H1 (cell line): Measurements from ENCODE around the gene COL5A3. TPM values are rescaled to one million over a fixed set of nuclear protein-coding genes. Genes with fewer than 3 reads are reported as not detected.

Experiments used
- CTCF ChIA-PET: fragments of 300-600 bp; sonication (Branson Sonifier 250); formaldehyde crosslinking; loops from one replicate; lab custom pipeline; 2021; ENCODE audit not compliant: partially characterized antibody; lab: Charles Lee
- POLR2A ChIA-PET: fragments of 300-600 bp; sonication (Branson Sonifier 250); formaldehyde crosslinking; loops from one replicate; lab custom pipeline; 2021; ENCODE audit warnings: inconsistent platforms; ENCODE audit not compliant: partially characterized antibody; lab: Charles Lee
- DNase-seq, 2 experiments: peaks; one replicate each; pipeline versions ENCODE4 v3.0.0 to v3.0.0-alpha.2; 2010 to 2022; ENCODE audit warnings: low spot score in 2 of 2, low read depth in 1 of 2, mixed read lengths in 1 of 2
- FAIRE-seq: peaks from 2 replicates; lab custom pipeline; 2011; peaks lifted over from hg19 to GRCh38; lab: Jason Lieb, UNC
- H2AFZ ChIP-seq: 2 replicates; pipeline ENCODE4 v1.8.1; 2012; ENCODE audit warnings: low read length, inconsistent platforms
- H2AK5ac ChIP-seq: 2 replicates; pipeline ENCODE4 v1.6.1; 2013; ENCODE audit warnings: low read depth, low read length
- H2BK120ac ChIP-seq: replicated peaks from 2 replicates; pipeline ENCODE3; 2013; ENCODE audit warnings: low read depth, low read length, inconsistent platforms
- H2BK12ac ChIP-seq: 2 replicates; pipeline ENCODE4 v1.6.1; 2013; ENCODE audit warnings: low read depth, low read length
- H2BK15ac ChIP-seq: 2 replicates; pipeline ENCODE4 v1.6.1; 2013; ENCODE audit warnings: low read length
- H2BK20ac ChIP-seq: 2 replicates; pipeline ENCODE4 v1.6.1; 2013; ENCODE audit warnings: low read length
- H2BK5ac ChIP-seq: 2 replicates; pipeline ENCODE4 v1.6.1; 2013; ENCODE audit warnings: low read depth, low read length
- H3K14ac ChIP-seq: 2 replicates; pipeline ENCODE4 v1.6.1; 2013; ENCODE audit warnings: inconsistent platforms; ENCODE audit not compliant: insufficient read length
- H3K18ac ChIP-seq: 2 replicates; pipeline ENCODE4 v1.6.1; 2013; ENCODE audit warnings: low read length; ENCODE audit errors: extremely low read depth
- H3K23ac ChIP-seq: 2 replicates; pipeline ENCODE4 v1.6.1; 2013; ENCODE audit warnings: inconsistent platforms; ENCODE audit not compliant: insufficient read length
- H3K23me2 ChIP-seq: 2 replicates; pipeline ENCODE4 v1.6.1; 2013; ENCODE audit warnings: low read depth, low read length
- H3K27ac ChIP-seq: 2 replicates; pipeline ENCODE4 v1.6.1; 2011; ENCODE audit warnings: low read depth, low read length, inconsistent platforms
- H3K27me3 ChIP-seq, 4 experiments: replicated peaks in 1 of 4; 1 replicate in 1 of 4; 2 replicates in 3 of 4; pipeline versions ENCODE4 v1.6.1 to v1.8.1; 2011 to 2013; ENCODE audit warnings: low read length in 3 of 4, mild to moderate bottlenecking in 3 of 4, inconsistent platforms in 2 of 4, mixed read lengths in 2 of 4, moderate library complexity in 1 of 4; ENCODE audit not compliant: control insufficient read depth in 3 of 4, insufficient read depth in 3 of 4; ENCODE audit errors: extremely low read depth in 1 of 4
- H3K36me3 ChIP-seq, 4 experiments: 2 replicates each; pipeline versions ENCODE4 v1.6.1 to v1.8.1; 2011 to 2013; ENCODE audit warnings: mild to moderate bottlenecking in 4 of 4, low read length in 3 of 4, moderate library complexity in 2 of 4, control low read depth in 1 of 4, inconsistent platforms in 1 of 4; ENCODE audit not compliant: insufficient read depth in 4 of 4, control insufficient read depth in 2 of 4
- H3K4ac ChIP-seq: replicated peaks from 2 replicates; pipeline ENCODE3; 2013; ENCODE audit warnings: low read length, low read depth, mixed read lengths, inconsistent platforms; ENCODE audit not compliant: insufficient read length
- H3K4me1 ChIP-seq, 4 experiments: replicated peaks in 1 of 4; 1 replicate in 1 of 4; 2 replicates in 3 of 4; pipeline versions ENCODE4 v1.6.1 to v1.8.1; 2011 to 2013; ENCODE audit warnings: low read length in 3 of 4, inconsistent platforms in 2 of 4, mixed read lengths in 1 of 4; ENCODE audit not compliant: insufficient read depth in 4 of 4, control insufficient read depth in 3 of 4
- H3K4me2 ChIP-seq, 2 experiments: 2 replicates each; pipeline versions ENCODE4 v1.6.1 to v1.8.1; 2011 to 2013; ENCODE audit warnings: low read depth in 2 of 2, low read length in 2 of 2, control low read depth in 1 of 2, inconsistent platforms in 1 of 2, mild to moderate bottlenecking in 1 of 2; ENCODE audit not compliant: insufficient read depth in 1 of 2
- H3K4me3 ChIP-seq, 4 experiments: fragments of 200-600, 300-600 bp in 1 of 4; sonication (generic), shearing (Covaris generic), sonication (Bioruptor Twin) in 1 of 4; 2 replicates each; pipeline versions ENCODE4 v1.5.1 to v1.8.1; 2011 to 2016; ENCODE audit warnings: low read length in 4 of 4, low read depth in 3 of 4, control low read depth in 2 of 4, inconsistent platforms in 2 of 4, mild to moderate bottlenecking in 2 of 4, mixed read lengths in 1 of 4, moderate library complexity in 1 of 4; ENCODE audit not compliant: insufficient read depth in 2 of 4; ENCODE audit errors: extremely low read depth in 1 of 4
- H3K56ac ChIP-seq: replicated peaks from 2 replicates; pipeline ENCODE3; 2013; ENCODE audit warnings: low read depth, mild to moderate bottlenecking, mixed read lengths, low read length, inconsistent platforms; ENCODE audit not compliant: insufficient read length
- H3K79me1 ChIP-seq: 2 replicates; pipeline ENCODE4 v1.6.1; 2013; ENCODE audit warnings: low read depth, low read length, control low read depth
- H3K79me2 ChIP-seq, 2 experiments: 2 replicates each; pipeline versions ENCODE4 v1.6.1 to v1.8.1; 2012 to 2013; ENCODE audit warnings: low read length in 2 of 2, mild to moderate bottlenecking in 2 of 2, inconsistent platforms in 1 of 2; ENCODE audit not compliant: insufficient read depth in 2 of 2, control insufficient read depth in 1 of 2
- H3K9ac ChIP-seq, 4 experiments: replicated peaks in 1 of 4; 1 replicate in 1 of 4; 2 replicates in 3 of 4; pipeline versions ENCODE4 v1.6.1 to v1.8.1; 2011 to 2013; ENCODE audit warnings: low read depth in 3 of 4, low read length in 3 of 4, control low read depth in 2 of 4, mild to moderate bottlenecking in 2 of 4, moderate library complexity in 2 of 4, inconsistent platforms in 1 of 4; ENCODE audit errors: extremely low read depth in 1 of 4
- H3K9me3 ChIP-seq, 2 experiments: 2 replicates each; pipeline versions ENCODE4 v1.6.1 to v1.8.1; 2012 to 2013; ENCODE audit warnings: mild to moderate bottlenecking in 2 of 2, moderate library complexity in 2 of 2, control low read depth in 1 of 2, inconsistent platforms in 1 of 2, low read depth in 1 of 2, low read length in 1 of 2, mixed read lengths in 1 of 2; ENCODE audit not compliant: insufficient read depth in 2 of 2
- H4K20me1 ChIP-seq, 2 experiments: replicated peaks in 1 of 2; 2 replicates each; pipeline versions ENCODE3 to v1.8.1; 2011 to 2013; ENCODE audit warnings: inconsistent platforms in 2 of 2, low read length in 2 of 2, mild to moderate bottlenecking in 1 of 2; ENCODE audit not compliant: insufficient read depth in 2 of 2, control insufficient read depth in 1 of 2
- H4K5ac ChIP-seq: 2 replicates; pipeline ENCODE4 v1.6.1; 2013; ENCODE audit warnings: low read length, low read depth, mixed read lengths, inconsistent platforms; ENCODE audit not compliant: insufficient read length
- H4K8ac ChIP-seq: 2 replicates; pipeline ENCODE4 v1.8.0; 2013; ENCODE audit warnings: mild to moderate bottlenecking, moderate library complexity, low read length, inconsistent platforms; ENCODE audit not compliant: insufficient read depth; ENCODE audit errors: extremely low read depth
- H4K91ac ChIP-seq: replicated peaks from 2 replicates; pipeline ENCODE3; 2013; ENCODE audit warnings: low read length, mixed read lengths, inconsistent platforms; ENCODE audit not compliant: insufficient read length
- ATF2 ChIP-seq: IDR thresholded peaks from 2 replicates; pipeline ENCODE4 v1.6.1; 2012; ENCODE audit warnings: low read length, inconsistent platforms
- ATF3 ChIP-seq: IDR thresholded peaks from 2 replicates; pipeline ENCODE4 v1.6.1; 2011; ENCODE audit warnings: low read depth, mild to moderate bottlenecking, low read length; ENCODE audit not compliant: insufficient read depth
- BRCA1 ChIP-seq: IDR thresholded peaks from 2 replicates; pipeline ENCODE4 v1.6.1; 2012; ENCODE audit warnings: low read depth, low read length, improper control_type of control experiment
- CBX8 ChIP-seq: fragments of 300-800, 300-1000 bp; sonication (generic); IDR thresholded peaks from 2 replicates; pipeline ENCODE4 v1.7.1; 2016; ENCODE audit warnings: low read depth, low read length, borderline replicate concordance
- FOSL1 ChIP-seq: IDR thresholded peaks from 2 replicates; pipeline ENCODE4 v1.6.1; 2011; ENCODE audit warnings: mild to moderate bottlenecking, low read depth, low read length, moderate library complexity; ENCODE audit not compliant: insufficient read depth
- KDM1A ChIP-seq: fragments of 200-600, 300-600 bp; sonication (generic); IDR thresholded peaks from 2 replicates; pipeline ENCODE4 v1.7.1; 2016; ENCODE audit warnings: mild to moderate bottlenecking, low read length, borderline replicate concordance
- RBBP5 ChIP-seq: IDR thresholded peaks from 2 replicates; pipeline ENCODE4 v1.7.1; 2012; ENCODE audit warnings: low read depth, mild to moderate bottlenecking, inconsistent platforms, low read length, moderate library complexity, borderline replicate concordance
- SIX5 ChIP-seq: IDR thresholded peaks from 2 replicates; pipeline ENCODE4 v1.6.1; 2011; ENCODE audit warnings: mild to moderate bottlenecking, low read depth, low read length
- TBP ChIP-seq: IDR thresholded peaks from 2 replicates; pipeline ENCODE4 v1.6.1; 2011; ENCODE audit warnings: low read depth, low read length, improper control_type of control experiment
- WGBS, 2 experiments: shearing (Covaris generic) in 1 of 2; methylation state at CpG; one replicate each; pipeline versions ENCODE4 v1.1.6 to v1.1.7; 2013 to 2015; ENCODE audit warnings: low lambda C conversion rate in 2 of 2, mixed read lengths in 2 of 2, inconsistent platforms in 1 of 2, low coverage in 1 of 2, missing lambda C conversion rate in 1 of 2; ENCODE audit not compliant: insufficient replicate concordance in 2 of 2, insufficient coverage in 1 of 2, insufficient read length in 1 of 2; ENCODE audit errors: extremely low coverage in 1 of 2, missing lambda C conversion rate in 1 of 2; 5-methylcytosine and 5-hydroxymethylcytosine counted together
- polyA plus RNA-seq, 7 experiments: library from polyadenylated mRNA; depleted of rRNA in 3 of 7; stranded (reverse) in 5 of 7; unstranded in 2 of 7; fragments of >200 nt in 5 of 7; fragments of 200-250 nt in 2 of 7; gene quantifications; 1 replicate in 5 of 7; 2 replicates in 1 of 7; 4 replicates in 1 of 7; pipeline versions ENCODE4 v1.2.1 to v1.2.3, GENCODE V29; 2011 to 2013; ENCODE audit warnings: missing spikeins in 2 of 7, mixed read lengths in 2 of 7
- total RNA-seq: library from RNA; stranded (reverse); fragmentation: NEBNext Ultra II Directional; extraction: Animal tissue kit (Norgen Biotek cat#: 25700); gene quantifications from 2 replicates; pipeline ENCODE4 v1.2.1, GENCODE V29; 2021

The COL5A3 gene
- total and polyA plus RNA-seq, 2 of the 8 experiments (the other 6 are each of a cell fraction or from before 2014, with no cell fraction given), result 0.67 to 0.74 TPM

- no peak overlapping the region for H3K56ac ChIP-seq
- no peak overlapping the region for H4K5ac ChIP-seq
- CTCF ChIA-PET, result interaction anchor here (0.6 to 5.7 kb wide), 7 partner anchors 10 to 136 kb away, joined by 3 to 44 read pairs (median 7); no protein-coding TSS in a partner anchor
- H3K79me1 ChIP-seq, result no peaks in the 10 kb centered on the region
- no peak overlapping the region for H2BK12ac ChIP-seq
- no peak overlapping the region for H4K91ac ChIP-seq
- no peaks in the 10 kb centered on the region for H3K36me3 ChIP-seq
- H2AK5ac ChIP-seq, result no peak overlapping the region
- WGBS, 2 experiments, result 73% methylated on average over 7 of the region's 7 CpGs; no CpG with 5 or more reads in 1 of the 2 experiments
- no peak overlapping the region for H2BK5ac ChIP-seq
- H3K9ac ChIP-seq, result no peak overlapping the region
- H4K8ac ChIP-seq, result no peak overlapping the region
- no peaks in the 10 kb centered on the region for H3K79me2 ChIP-seq
- POLR2A ChIA-PET, result interaction anchor here (0.6 to 2.2 kb wide), 4 partner anchors 9 to 1914 kb away, joined by 3 to 11 read pairs (median 4); partner anchors contain the start of gene COL5A3
- H2BK20ac ChIP-seq, result no peak overlapping the region
- no peak overlapping the region for H3K27ac ChIP-seq
- DNase-seq (no peak), FAIRE-seq (no peak)
- H3K4me2 ChIP-seq, result no peak overlapping the region
- H3K23me2 ChIP-seq, result peaks cover 8% of the 10 kb centered on the region; the same call in 1 of the 2 replicates
- H4K20me1 ChIP-seq, result no peaks in the 10 kb centered on the region
- no peak overlapping the region for H3K4me3 ChIP-seq
- no peak overlapping the region for H3K23ac ChIP-seq
- no peak for TF ChIP-seq ATF3
- no peak for TF ChIP-seq FOSL1
- no peak for TF ChIP-seq RBBP5
- TF ChIP-seq ATF2, result no peak
- no peak for TF ChIP-seq CBX8
- no peak for TF ChIP-seq BRCA1
- no peak for TF ChIP-seq TBP
- TF ChIP-seq KDM1A, result no peak
- TF ChIP-seq SIX5, result no peak
- no peak overlapping the region for H3K18ac ChIP-seq
- no peaks in the 10 kb centered on the region for H3K9me3 ChIP-seq
- H3K4ac ChIP-seq, result no peak overlapping the region
- H2AFZ ChIP-seq, result no peak overlapping the region
- H3K27me3 ChIP-seq, result peaks cover 0 to 10% (median 7%) of the 10 kb centered on the region in 4 experiments; a peak in 6 of 7 replicates
- H3K4me1 ChIP-seq, result peaks cover 0 to 19% (median 1%) of the 10 kb centered on the region in 4 experiments; a peak in 3 of 7 replicates
- no peak overlapping the region for H2BK15ac ChIP-seq
- H3K14ac ChIP-seq, result no peak overlapping the region
- H2BK120ac ChIP-seq, result no peak overlapping the region
Observed at GRCh38 chr19:9962623-9963290, 47.5 kb downstream of the COL5A3 start.
